Neural crest cell (in vitro differentiated cells): ENCODE measurements around the gene GALNT15. TPM values are rescaled to one million over a fixed set of nuclear protein-coding genes. Genes with fewer than 3 reads are reported as not detected.

ENCODE experiments used
- DNase-seq: peaks from one replicate; pipeline ENCODE4 v3.0.0; 2021; ENCODE audit warnings: low read depth, mixed read lengths, low spot score
- H3K27ac Mint-ChIP-seq: one replicate; pipeline ENCODE4 v1.8.0; 2021; ENCODE audit warnings: mild to moderate bottlenecking, mixed read lengths; ENCODE audit not compliant: unreplicated experiment
- H3K27me3 Mint-ChIP-seq: 2 replicates; pipeline ENCODE4 v1.8.0; 2021; ENCODE audit warnings: low read depth, mild to moderate bottlenecking, mixed read lengths
- H3K36me3 Mint-ChIP-seq: 2 replicates; pipeline ENCODE4 v1.8.0; 2021; ENCODE audit warnings: low read depth, mild to moderate bottlenecking, mixed read lengths
- H3K4me1 Mint-ChIP-seq: 2 replicates; pipeline ENCODE4 v1.8.0; 2021; ENCODE audit warnings: mixed read lengths
- H3K4me3 Mint-ChIP-seq: one replicate; pipeline ENCODE4 v1.8.0; 2021; ENCODE audit warnings: mild to moderate bottlenecking, mixed read lengths
- H3K9me3 Mint-ChIP-seq: 2 replicates; pipeline ENCODE4 v1.8.0; 2021; ENCODE audit warnings: mixed read lengths
- total RNA-seq: library from RNA; stranded (reverse); gene quantifications from 2 replicates; pipeline ENCODE4 v1.2.1, GENCODE V29; 2021
- TF ChIP-seq, protein P1 (sequence below): fragments of 200-600 bp; sonication (generic); conservative IDR thresholded peaks from 2 replicates; pipeline ENCODE4 v1.5.0; 2021; ENCODE audit warnings: antibody characterized with exemption, mild to moderate bottlenecking

Gene GALNT15
- total RNA-seq, 1 donor from 2014 or later, result not detected

- no peaks in the 10 kb centered on the region for H3K9me3 Mint-ChIP-seq
- no peaks in the 10 kb centered on the region for H3K4me1 Mint-ChIP-seq
- no peaks in the 10 kb centered on the region for H3K27me3 Mint-ChIP-seq
- TF ChIP-seq, protein P1, sequence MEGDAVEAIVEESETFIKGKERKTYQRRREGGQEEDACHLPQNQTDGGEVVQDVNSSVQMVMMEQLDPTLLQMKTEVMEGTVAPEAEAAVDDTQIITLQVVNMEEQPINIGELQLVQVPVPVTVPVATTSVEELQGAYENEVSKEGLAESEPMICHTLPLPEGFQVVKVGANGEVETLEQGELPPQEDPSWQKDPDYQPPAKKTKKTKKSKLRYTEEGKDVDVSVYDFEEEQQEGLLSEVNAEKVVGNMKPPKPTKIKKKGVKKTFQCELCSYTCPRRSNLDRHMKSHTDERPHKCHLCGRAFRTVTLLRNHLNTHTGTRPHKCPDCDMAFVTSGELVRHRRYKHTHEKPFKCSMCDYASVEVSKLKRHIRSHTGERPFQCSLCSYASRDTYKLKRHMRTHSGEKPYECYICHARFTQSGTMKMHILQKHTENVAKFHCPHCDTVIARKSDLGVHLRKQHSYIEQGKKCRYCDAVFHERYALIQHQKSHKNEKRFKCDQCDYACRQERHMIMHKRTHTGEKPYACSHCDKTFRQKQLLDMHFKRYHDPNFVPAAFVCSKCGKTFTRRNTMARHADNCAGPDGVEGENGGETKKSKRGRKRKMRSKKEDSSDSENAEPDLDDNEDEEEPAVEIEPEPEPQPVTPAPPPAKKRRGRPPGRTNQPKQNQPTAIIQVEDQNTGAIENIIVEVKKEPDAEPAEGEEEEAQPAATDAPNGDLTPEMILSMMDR, result no peak
- DNase-seq, result no peak
- no peak overlapping the region for H3K4me3 Mint-ChIP-seq
- H3K36me3 Mint-ChIP-seq, result no peaks in the 10 kb centered on the region
- no peak overlapping the region for H3K27ac Mint-ChIP-seq
Observed at GRCh38 chr3:16191591-16191990, 17.1 kb downstream of the GALNT15 start.

GRCh38 chr3:16192176-16192811 lies 17.8 kb downstream of the GALNT15 start:
- H3K4me3 Mint-ChIP-seq, result no peak overlapping the region
- H3K9me3 Mint-ChIP-seq, result no peaks in the 10 kb centered on the region
- H3K27me3 Mint-ChIP-seq, result no peaks in the 10 kb centered on the region
- H3K27ac Mint-ChIP-seq, result no peak overlapping the region
- TF ChIP-seq, protein P1, result no peak
- no peaks in the 10 kb centered on the region for H3K4me1 Mint-ChIP-seq
- no peak for DNase-seq
- H3K36me3 Mint-ChIP-seq, result no peaks in the 10 kb centered on the region

DNA sequence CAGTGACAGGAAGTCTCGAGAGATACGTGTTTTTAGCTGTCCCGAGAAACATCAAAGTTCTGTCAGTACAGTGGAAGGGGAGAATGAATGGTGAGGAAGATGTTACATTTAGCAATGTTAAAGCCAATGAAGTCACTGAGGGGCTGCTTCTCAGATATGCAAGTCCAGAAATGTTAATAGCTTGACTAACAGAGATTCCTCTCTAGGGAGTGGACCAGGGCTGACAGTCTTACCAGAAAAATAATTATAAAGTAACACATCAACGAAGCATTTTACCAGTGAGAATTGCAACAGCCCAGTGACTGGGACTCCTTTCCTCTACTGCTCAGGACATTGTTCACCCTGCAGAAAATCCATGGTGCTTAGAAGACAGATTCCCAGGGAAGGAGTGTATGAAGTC lies 23.9 kb downstream of the GALNT15 start:
- Mint-ChIP-seq H3K36me3 (no peaks in the 10 kb centered on the region), H3K27me3 (no peaks in the 10 kb centered on the region), H3K4me3 (no peak overlapping the region), H3K27ac (no peak overlapping the region), H3K9me3 (peaks cover 2% of the 10 kb centered on the region), H3K4me1 (no peaks in the 10 kb centered on the region)
- no peak for DNase-seq
- TF ChIP-seq, protein P1, result no peak

DNA sequence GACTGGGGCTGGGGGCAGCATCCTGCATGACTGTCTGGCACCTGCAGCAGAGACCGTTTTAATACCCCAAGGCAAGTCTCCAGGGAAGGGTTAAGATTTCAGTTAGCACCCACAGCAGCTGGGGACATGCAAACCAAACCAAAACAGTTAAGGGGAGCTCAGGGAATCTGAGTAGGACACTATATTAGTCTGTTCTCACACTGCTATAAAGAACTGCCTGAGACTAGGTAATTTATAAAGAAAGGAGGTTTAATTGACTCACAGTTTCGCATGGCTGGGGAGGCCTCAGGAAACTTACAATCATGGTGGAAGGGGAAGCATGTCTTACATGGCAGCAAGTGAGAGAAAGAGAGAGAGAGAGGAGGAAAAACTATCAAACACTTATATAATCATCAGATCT lies 25.3 kb downstream of the GALNT15 start:
- TF ChIP-seq, protein P1, result no peak
- DNase-seq, result no peak
- H3K4me1 Mint-ChIP-seq, result peaks cover 5% of the 10 kb centered on the region
- peak overlapping the region; percentile 28 for H3K27ac Mint-ChIP-seq
- no peaks in the 10 kb centered on the region for H3K27me3 Mint-ChIP-seq
- no peak overlapping the region for H3K4me3 Mint-ChIP-seq
- no peaks in the 10 kb centered on the region for H3K36me3 Mint-ChIP-seq
- H3K9me3 Mint-ChIP-seq, result peaks cover 2% of the 10 kb centered on the region

GRCh38 chr3:16200411-16200810 lies 25.9 kb downstream of the GALNT15 start:
- TF ChIP-seq, protein P1, result no peak
- H3K36me3 Mint-ChIP-seq, result no peaks in the 10 kb centered on the region
- H3K4me3 Mint-ChIP-seq, result no peak overlapping the region
- no peaks in the 10 kb centered on the region for H3K27me3 Mint-ChIP-seq
- H3K9me3 Mint-ChIP-seq, result peaks cover 2% of the 10 kb centered on the region
- H3K4me1 Mint-ChIP-seq, result peaks cover 5% of the 10 kb centered on the region
- DNase-seq, result no peak
- no peak overlapping the region for H3K27ac Mint-ChIP-seq
